PC-3 (cell line): ENCODE results near the gene NOX1.

Source experiments
- CTCF ChIP-seq: fragments of 300-600 bp; sonication (generic); conservative IDR thresholded peaks from 2 replicates; pipeline ENCODE4 v1.5.1; 2017; ENCODE audit warnings: antibody characterized with exemption, low read depth, mild to moderate bottlenecking, low read length
- EZH2phosphoT487 ChIP-seq: fragments of 300-600 bp; sonication (generic); IDR thresholded peaks from 2 replicates; pipeline ENCODE4 v1.6.1; 2018; ENCODE audit warnings: mild to moderate bottlenecking, antibody characterized with exemption, low read length, borderline replicate concordance

GRCh38 chrX:100864657-100865391, 9.3 kb downstream of the NOX1 start:
- TF ChIP-seq CTCF (no peak), EZH2phosphoT487 (no peak)
